SU-DHL-6 (cell line): ENCODE data around the gene IGFBP4.

ENCODE experiments used
- H2AFZ ChIP-seq: fragments of 200-600 bp; sonication (generic); 2 replicates; pipeline ENCODE4 v1.6.1; 2014; ENCODE audit warnings: low read depth, mild to moderate bottlenecking, moderate library complexity, mixed read lengths, antibody characterized with exemption, low read length; ENCODE audit not compliant: severe bottlenecking
- H3F3A ChIP-seq: fragments of 200-600 bp; shearing (Covaris generic); 2 replicates; pipeline ENCODE4 v1.6.0; 2016; ENCODE audit warnings: antibody characterized with exemption, mild to moderate bottlenecking; ENCODE audit not compliant: insufficient read depth
- H3K27ac ChIP-seq: fragments of 200-600 bp; sonication (generic); 2 replicates; pipeline ENCODE4 v1.5.1; 2016; ENCODE audit warnings: low read depth, mild to moderate bottlenecking, low read length, moderate library complexity, mixed read lengths
- H3K27me3 ChIP-seq: fragments of 200-600 bp; sonication (generic), shearing (Covaris generic); 2 replicates; pipeline ENCODE4 v1.6.0; 2014; ENCODE audit warnings: mild to moderate bottlenecking, low read length
- H3K36me3 ChIP-seq: fragments of 200-600 bp; sonication (generic); 2 replicates; pipeline ENCODE4 v1.6.1; 2014; ENCODE audit warnings: mild to moderate bottlenecking, low read length, mixed read lengths
- H3K4me2 ChIP-seq: fragments of 300-600, 200-600 bp; shearing (Covaris generic), sonication (generic); 2 replicates; pipeline ENCODE4 v1.6.0; 2014; ENCODE audit warnings: low read length, low read depth, mild to moderate bottlenecking; ENCODE audit not compliant: poor library complexity, severe bottlenecking
- H3K4me3 ChIP-seq: fragments of 200-600 bp; sonication (generic); 2 replicates; pipeline ENCODE4 v1.5.1; 2014; ENCODE audit warnings: antibody characterized with exemption, low read length, mild to moderate bottlenecking, mixed read lengths; ENCODE audit not compliant: insufficient read depth, poor library complexity, severe bottlenecking
- H3K79me2 ChIP-seq: fragments of 200-600 bp; sonication (generic); 2 replicates; pipeline ENCODE4 v1.6.1; 2014; ENCODE audit warnings: mild to moderate bottlenecking, low read length, moderate library complexity; ENCODE audit not compliant: insufficient read depth
- H3K9ac ChIP-seq: fragments of 200-600 bp; sonication (generic); 2 replicates; pipeline ENCODE4 v1.7.0; 2014; ENCODE audit warnings: mild to moderate bottlenecking, low read length
- H3K9me2 ChIP-seq: fragments of 200-600 bp; sonication (generic); replicated peaks from 2 replicates; pipeline ENCODE4 v1.6.1; 2014; ENCODE audit warnings: low read length; ENCODE audit not compliant: insufficient read depth
- H3K9me3 ChIP-seq: fragments of 200-600 bp; sonication (generic); 2 replicates; pipeline ENCODE4 v1.6.1; 2014; ENCODE audit warnings: low read length, mixed read lengths; ENCODE audit not compliant: insufficient read depth
- H4K20me1 ChIP-seq: fragments of 200-600 bp; sonication (generic); 2 replicates; pipeline ENCODE4 v1.6.1; 2014; ENCODE audit warnings: low read depth, mild to moderate bottlenecking, antibody characterized with exemption, low read length, moderate library complexity, mixed read lengths
- EZH2phosphoT487 ChIP-seq: fragments of 200-600 bp; sonication (generic), shearing (Covaris generic); conservative IDR thresholded peaks from 2 replicates; pipeline ENCODE4 v1.6.1; 2018; ENCODE audit warnings: mild to moderate bottlenecking, antibody characterized with exemption, low read length, moderate library complexity, mixed read lengths
- TF ChIP-seq, protein P1 (sequence below): fragments of 200-600 bp; sonication (generic); IDR thresholded peaks from one replicate; pipeline ENCODE4 v1.5.1; 2017; ENCODE audit warnings: antibody characterized with exemption, mild to moderate bottlenecking, low read length, moderate library complexity; ENCODE audit not compliant: insufficient read depth, poor library complexity, severe bottlenecking

IGFBP4 gene

DNA sequence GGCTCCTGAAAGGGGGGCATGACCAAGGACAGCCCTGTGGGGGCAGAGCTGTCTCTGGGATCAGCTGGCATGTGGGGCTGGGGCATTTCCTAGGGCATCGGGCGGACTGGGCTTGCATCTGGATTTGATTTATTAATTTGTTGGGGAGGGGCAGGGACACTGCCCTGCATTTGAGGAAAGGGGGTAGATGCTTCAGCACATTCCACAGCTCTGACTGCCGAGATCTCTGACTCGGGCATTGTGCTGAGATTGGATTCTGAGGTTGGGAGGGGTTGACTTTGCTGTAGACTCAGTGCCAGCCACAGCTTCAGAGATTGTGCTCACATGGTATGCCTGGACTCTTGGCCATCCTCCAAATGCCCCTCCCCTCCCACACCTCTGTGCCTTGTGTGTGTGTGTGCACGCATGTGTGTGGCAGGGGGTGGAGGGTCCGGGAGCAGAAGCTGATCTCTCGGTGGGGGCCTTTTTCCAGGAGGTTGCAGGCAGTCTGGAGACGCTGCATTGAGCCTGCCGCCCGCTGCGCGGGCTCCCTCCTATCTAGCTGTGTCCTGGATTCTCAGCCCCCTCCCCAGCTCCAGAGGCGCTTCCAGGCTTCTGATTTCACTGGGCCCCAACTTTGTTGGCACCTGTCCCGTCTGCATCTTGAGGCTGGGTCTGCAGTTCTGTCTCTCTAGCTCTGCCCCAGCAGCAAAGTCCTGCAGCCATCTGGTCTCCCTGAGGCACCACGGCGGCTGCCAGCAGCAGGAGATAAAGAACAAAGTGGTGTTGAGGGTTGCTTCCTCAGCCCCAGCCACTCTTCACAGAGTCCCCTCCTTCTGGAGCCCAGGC is 14.9 kb downstream of the IGFBP4 start:
- Histone ChIP-seq H3K79me2 (no peaks in the 10 kb centered on the region), H3K27me3 (no peaks in the 10 kb centered on the region), H4K20me1 (no peaks in the 10 kb centered on the region), H3K4me2 (no peak overlapping the region), H3K9me3 (no peaks in the 10 kb centered on the region), H3K27ac (no peak overlapping the region), H3K4me3 (no peak overlapping the region), H3K36me3 (no peaks in the 10 kb centered on the region), H3K9me2 (no peaks in the 10 kb centered on the region), H3K9ac (no peak overlapping the region), H2AFZ (no peak overlapping the region), H3F3A (no peaks in the 10 kb centered on the region)
- no peak for TF ChIP-seq EZH2phosphoT487
- TF ChIP-seq, protein P1, sequence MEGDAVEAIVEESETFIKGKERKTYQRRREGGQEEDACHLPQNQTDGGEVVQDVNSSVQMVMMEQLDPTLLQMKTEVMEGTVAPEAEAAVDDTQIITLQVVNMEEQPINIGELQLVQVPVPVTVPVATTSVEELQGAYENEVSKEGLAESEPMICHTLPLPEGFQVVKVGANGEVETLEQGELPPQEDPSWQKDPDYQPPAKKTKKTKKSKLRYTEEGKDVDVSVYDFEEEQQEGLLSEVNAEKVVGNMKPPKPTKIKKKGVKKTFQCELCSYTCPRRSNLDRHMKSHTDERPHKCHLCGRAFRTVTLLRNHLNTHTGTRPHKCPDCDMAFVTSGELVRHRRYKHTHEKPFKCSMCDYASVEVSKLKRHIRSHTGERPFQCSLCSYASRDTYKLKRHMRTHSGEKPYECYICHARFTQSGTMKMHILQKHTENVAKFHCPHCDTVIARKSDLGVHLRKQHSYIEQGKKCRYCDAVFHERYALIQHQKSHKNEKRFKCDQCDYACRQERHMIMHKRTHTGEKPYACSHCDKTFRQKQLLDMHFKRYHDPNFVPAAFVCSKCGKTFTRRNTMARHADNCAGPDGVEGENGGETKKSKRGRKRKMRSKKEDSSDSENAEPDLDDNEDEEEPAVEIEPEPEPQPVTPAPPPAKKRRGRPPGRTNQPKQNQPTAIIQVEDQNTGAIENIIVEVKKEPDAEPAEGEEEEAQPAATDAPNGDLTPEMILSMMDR, result no peak

DNA sequence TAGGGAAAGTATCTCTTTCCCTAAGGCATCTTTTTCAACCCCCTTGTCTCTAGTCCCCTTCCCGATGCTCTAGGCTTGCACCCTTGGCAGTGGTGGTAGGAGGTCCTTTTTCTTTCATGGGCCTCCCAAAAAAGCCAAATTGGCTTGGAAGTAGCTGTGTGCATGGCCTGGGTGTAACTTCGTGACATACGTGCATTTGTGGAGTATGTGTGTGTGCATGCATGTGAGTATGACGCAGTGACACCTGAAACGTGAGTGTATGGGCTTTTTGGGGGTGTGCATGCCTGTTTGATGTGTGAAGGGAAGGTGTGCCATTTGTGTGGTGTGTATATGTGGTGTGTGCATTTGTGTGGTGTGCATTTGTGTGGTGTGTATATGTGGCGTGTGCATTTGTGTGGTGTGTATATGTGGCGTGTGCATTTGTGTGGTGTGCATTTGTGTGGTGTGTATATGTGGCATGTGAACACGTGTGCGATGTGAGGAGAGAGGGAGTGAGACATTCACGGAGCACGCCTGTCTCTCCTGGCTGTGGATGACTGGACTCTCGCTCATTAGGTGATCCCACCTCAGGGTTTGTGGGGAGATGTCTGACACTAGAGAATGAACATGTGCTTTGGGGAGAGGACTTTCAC is 15.7 kb downstream of the IGFBP4 start:
- TF ChIP-seq EZH2phosphoT487, result no peak
- TF ChIP-seq, protein P1, result no peak
- Histone ChIP-seq H4K20me1 (no peaks in the 10 kb centered on the region), H3K9me3 (no peaks in the 10 kb centered on the region), H3K4me2 (no peak overlapping the region), H3K79me2 (no peaks in the 10 kb centered on the region), H3K9ac (no peak overlapping the region), H3K27me3 (no peaks in the 10 kb centered on the region), H3F3A (no peaks in the 10 kb centered on the region), H3K27ac (no peak overlapping the region), H3K4me3 (no peak overlapping the region), H3K9me2 (no peaks in the 10 kb centered on the region), H3K36me3 (no peaks in the 10 kb centered on the region), H2AFZ (no peak overlapping the region)

DNA sequence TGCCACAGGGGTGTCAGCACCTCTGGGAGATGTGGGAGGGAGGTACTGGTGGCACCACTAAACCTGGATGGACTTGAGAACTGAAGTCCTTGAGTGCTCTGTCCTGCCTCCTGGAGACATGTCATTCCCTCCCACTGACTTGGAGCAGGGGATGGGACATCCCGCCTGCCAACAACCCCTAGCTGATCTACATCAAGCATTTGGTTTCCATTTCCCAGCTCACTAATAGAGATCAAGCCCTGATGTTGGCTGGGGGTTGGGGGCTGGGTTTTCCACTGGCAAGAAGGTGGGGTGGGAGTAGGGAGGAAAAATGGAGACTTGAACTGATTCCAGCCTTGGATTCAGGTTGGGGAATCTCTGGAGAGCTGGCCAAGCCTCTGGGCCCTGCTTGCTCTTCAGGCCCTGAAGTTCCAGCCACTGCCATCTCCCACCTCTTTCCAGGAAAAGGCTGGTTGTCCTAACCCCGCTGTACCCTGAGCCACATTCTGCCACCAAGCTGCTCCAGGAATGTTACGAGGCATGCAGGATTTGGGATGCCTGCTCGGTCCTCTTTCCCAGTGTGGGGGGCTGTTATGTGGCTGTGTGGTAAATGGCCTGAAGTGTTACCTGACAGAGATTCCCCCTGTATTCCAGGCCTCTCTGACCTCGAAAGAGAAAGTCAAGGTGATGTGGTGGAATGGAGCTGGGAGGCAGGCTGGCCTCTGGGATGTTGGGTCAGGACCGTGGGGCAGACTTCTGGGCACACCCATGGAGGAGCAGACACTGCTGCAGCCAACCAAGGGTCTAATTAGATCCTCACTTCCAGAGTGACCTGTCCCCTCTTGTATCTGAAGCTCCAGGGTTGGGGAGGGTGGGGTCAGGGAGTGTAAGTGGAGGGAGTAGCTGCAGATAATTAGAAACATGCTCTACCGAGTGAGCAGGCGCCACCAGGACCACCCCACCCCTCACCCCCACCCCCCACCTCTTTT is 16.7 kb downstream of the IGFBP4 start:
- no peaks in the 10 kb centered on the region for H3K27me3 ChIP-seq
- no peaks in the 10 kb centered on the region for H3K79me2 ChIP-seq
- H3K36me3 ChIP-seq, result no peaks in the 10 kb centered on the region
- no peaks in the 10 kb centered on the region for H3K9me2 ChIP-seq
- H3K9ac ChIP-seq, result no peak overlapping the region
- H3K27ac ChIP-seq, result no peak overlapping the region
- H3K9me3 ChIP-seq, result no peaks in the 10 kb centered on the region
- H3K4me3 ChIP-seq, result no peak overlapping the region
- no peaks in the 10 kb centered on the region for H3F3A ChIP-seq
- H3K4me2 ChIP-seq, result no peak overlapping the region
- no peaks in the 10 kb centered on the region for H4K20me1 ChIP-seq
- no peak for TF ChIP-seq EZH2phosphoT487
- TF ChIP-seq, protein P1, result no peak
- H2AFZ ChIP-seq, result no peak overlapping the region
